ENCODE results near the gene KIF18B. TPM values are rescaled to one million over a fixed set of nuclear protein-coding genes. Genes with fewer than 3 reads are reported as not detected.

KIF18B gene
- total and polyA plus RNA-seq, 10 of the 15 experiments (the other 5 are each of a cell fraction or from before 2014, with no cell fraction given), result 2.8 to 46.2 (median 20.5) TPM

GRCh38 chr17:44908761-44909326, 38.7 kb downstream of the KIF18B start (continued):
- TF ChIP-seq NFYB (IDR thresholded peaks at IDR 0.05; ENCODE audit: insufficient read depth, low read depth, low read length), result no peak
- no peak for TF ChIP-seq MTA2 (IDR thresholded peaks at IDR 0.05; ENCODE audit: low read depth)
- TF ChIP-seq KDM1A (IDR thresholded peaks at IDR 0.05; ENCODE audit: borderline replicate concordance), result no peak
- no peak for TF ChIP-seq YY1 (IDR thresholded peaks at IDR 0.05; ENCODE audit: low read depth, low read length)

GRCh38 chr17:44907729-44908470, 39.7 kb downstream of the KIF18B start:
- ATAC-seq, result no peak
- Histone ChIP-seq H3K27me3 (replicated peaks in 1 of 2; ENCODE audit: control insufficient read depth in 2 of 2, insufficient read depth in 2 of 2, low read length in 1 of 2) (no peaks in the 10 kb centered on the region; a peak in 1 of 4 replicates), H3K9me3 (replicated peaks; ENCODE audit: control insufficient read depth, insufficient read depth, low read length) (no peaks in the 10 kb centered on the region), H3K79me2 (ENCODE audit: control insufficient read depth, insufficient read depth, low read length) (no peaks in the 10 kb centered on the region), H3K4me2 (ENCODE audit: control insufficient read depth, insufficient read depth) (no peak overlapping the region), H3K9ac (ENCODE audit: control insufficient read depth, insufficient read depth, low read length) (no peak overlapping the region), H3K4me3 (no peak overlapping the region), H3K27ac (ENCODE audit: control insufficient read depth, insufficient read depth) (no peak overlapping the region), H3K36me3 (ENCODE audit: control insufficient read depth in 2 of 2, insufficient read depth in 2 of 2, low read length in 1 of 2) (no peaks in the 10 kb centered on the region), H4K20me1 (ENCODE audit: control insufficient read depth, insufficient read depth) (no peaks in the 10 kb centered on the region), H2AFZ (ENCODE audit: control insufficient read depth, low read depth, low read length) (no peak overlapping the region), H3K4me1 (ENCODE audit: control insufficient read depth, insufficient read depth, low read length) (peaks cover 9% of the 10 kb centered on the region)
- DNase-seq (ENCODE audit: low read depth, low spot score), result no peak
- in situ Hi-C loops (cut with MboI) (no loop called here), intact Hi-C loops (cut with micrococcal nuclease; ENCODE audit: unreplicated experiment) (no loop called here)
- ChIA-PET RAD21 (ENCODE audit: unreplicated experiment) (interaction anchor here (0.7 kb wide), 1 partner anchor 114 kb away, joined by 3 read pairs; no protein-coding TSS in a partner anchor), POLR2A (no interaction called here), CTCF (interaction anchor here (1.5 kb wide), 1 partner anchor 12 kb away, joined by 12 read pairs; no protein-coding TSS in a partner anchor), SMC1A (ENCODE audit: uncharacterized antibody, unreplicated experiment) (no interaction called here)
- BruUV-seq (replicated peaks), result no TSS peak
- 58% methylated on average over 11 of the region's 11 CpGs for WGBS (ENCODE audit: insufficient coverage, insufficient replicate concordance, low lambda C conversion rate, missing lambda C conversion rate)
- FAIRE-seq, result no peak
- no peak for TF ChIP-seq IKZF2 (IDR thresholded peaks at IDR 0.05)
- TF ChIP-seq SP1 (IDR thresholded peaks at IDR 0.05; ENCODE audit: low read depth, low read length), result no peak
- no peak for TF ChIP-seq E2F4 (IDR thresholded peaks at IDR 0.05; ENCODE audit: low read depth, low read length)
- no peak for TF ChIP-seq RCOR1 (conservative IDR thresholded peaks at IDR 0.05; ENCODE audit: low read depth, low read length)
- no peak for TF ChIP-seq IRF5 (IDR thresholded peaks at IDR 0.05; ENCODE audit: borderline replicate concordance)
- TF ChIP-seq CEBPZ (IDR thresholded peaks at IDR 0.05; ENCODE audit: low read depth, low read length), result no peak
- no peak for TF ChIP-seq GATAD2B (conservative IDR thresholded peaks at IDR 0.05; ENCODE audit: low read depth)
- no peak for TF ChIP-seq E2F8 (IDR thresholded peaks at IDR 0.05; ENCODE audit: low read depth, partially characterized antibody)
- no peak for TF ChIP-seq SMC3 (IDR thresholded peaks at IDR 0.05; ENCODE audit: borderline replicate concordance, low read length)

Measured in GM12878 (cell line).